BE2C (cell line): ENCODE measurements around the gene LDLRAD2.

Experiments used
- DNase-seq: peaks from one replicate; pipeline ENCODE4 v3.0.0-alpha.2; 2020
- H3K27me3 ChIP-seq: fragments of 250-450 bp; sonication (Bioruptor Pico); 2 replicates; pipeline ENCODE4 v1.5.1; 2020; ENCODE audit warnings: mild to moderate bottlenecking
- H3K36me3 ChIP-seq: fragments of 250-450 bp; sonication (Bioruptor Pico); 2 replicates; pipeline ENCODE4 v1.5.1; 2020; ENCODE audit warnings: mild to moderate bottlenecking
- H3K4me1 ChIP-seq: fragments of 250-450 bp; sonication (Bioruptor Pico); 2 replicates; pipeline ENCODE4 v1.5.1; 2020
- H3K4me3 ChIP-seq: 2 replicates; pipeline ENCODE4 v1.5.1; 2011; ENCODE audit warnings: low read depth, low read length
- H3K9me3 ChIP-seq: fragments of 250-450 bp; sonication (Bioruptor Pico); 2 replicates; pipeline ENCODE4 v1.5.1; 2020
- TF ChIP-seq, protein P1 (sequence below): IDR thresholded peaks from 2 replicates; pipeline ENCODE4 v1.5.1; 2012; ENCODE audit warnings: mild to moderate bottlenecking, low read depth, low read length

LDLRAD2 gene

GRCh38 chr1:21815724-21816321 is 3.8 kb downstream of the LDLRAD2 start:
- Histone ChIP-seq H3K4me1 (no peaks in the 10 kb centered on the region), H3K4me3 (no peak overlapping the region), H3K9me3 (no peaks in the 10 kb centered on the region), H3K27me3 (no peaks in the 10 kb centered on the region), H3K36me3 (no peaks in the 10 kb centered on the region)
- DNase-seq: no peak
- TF ChIP-seq, protein P1, sequence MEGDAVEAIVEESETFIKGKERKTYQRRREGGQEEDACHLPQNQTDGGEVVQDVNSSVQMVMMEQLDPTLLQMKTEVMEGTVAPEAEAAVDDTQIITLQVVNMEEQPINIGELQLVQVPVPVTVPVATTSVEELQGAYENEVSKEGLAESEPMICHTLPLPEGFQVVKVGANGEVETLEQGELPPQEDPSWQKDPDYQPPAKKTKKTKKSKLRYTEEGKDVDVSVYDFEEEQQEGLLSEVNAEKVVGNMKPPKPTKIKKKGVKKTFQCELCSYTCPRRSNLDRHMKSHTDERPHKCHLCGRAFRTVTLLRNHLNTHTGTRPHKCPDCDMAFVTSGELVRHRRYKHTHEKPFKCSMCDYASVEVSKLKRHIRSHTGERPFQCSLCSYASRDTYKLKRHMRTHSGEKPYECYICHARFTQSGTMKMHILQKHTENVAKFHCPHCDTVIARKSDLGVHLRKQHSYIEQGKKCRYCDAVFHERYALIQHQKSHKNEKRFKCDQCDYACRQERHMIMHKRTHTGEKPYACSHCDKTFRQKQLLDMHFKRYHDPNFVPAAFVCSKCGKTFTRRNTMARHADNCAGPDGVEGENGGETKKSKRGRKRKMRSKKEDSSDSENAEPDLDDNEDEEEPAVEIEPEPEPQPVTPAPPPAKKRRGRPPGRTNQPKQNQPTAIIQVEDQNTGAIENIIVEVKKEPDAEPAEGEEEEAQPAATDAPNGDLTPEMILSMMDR: no peak

DNA sequence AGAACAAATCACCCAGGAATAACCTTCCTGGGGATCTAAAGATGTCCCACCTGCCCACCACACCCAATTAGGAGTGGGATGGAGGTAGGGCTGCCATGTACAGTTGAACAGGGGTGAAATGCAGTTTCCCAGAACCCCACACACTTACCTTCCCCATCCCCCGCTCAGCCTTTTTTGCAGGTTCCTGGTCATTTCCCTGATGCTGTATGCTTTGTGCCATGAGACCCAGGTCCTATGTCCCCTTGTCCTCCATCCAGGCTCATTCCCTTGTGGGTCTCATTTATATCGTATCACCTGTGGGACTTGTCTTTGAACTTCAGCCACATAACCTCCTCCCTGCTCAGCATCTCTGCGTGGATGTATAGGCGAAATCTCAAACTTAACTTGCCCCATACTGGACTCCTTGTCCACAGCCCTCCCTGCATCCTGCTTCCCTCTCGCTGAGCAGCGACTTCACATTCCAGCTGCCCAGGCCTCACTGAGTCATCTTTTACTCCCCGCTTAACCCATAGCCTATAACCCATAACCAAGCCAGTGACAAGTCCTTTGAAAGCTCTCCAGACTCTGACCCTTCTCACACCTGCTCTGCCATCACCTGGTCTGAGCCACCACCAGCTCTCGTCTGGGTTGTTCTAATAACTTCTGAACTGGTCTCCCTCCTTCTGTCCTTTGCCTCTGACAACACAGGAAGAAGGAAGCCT is 4.7 kb downstream of the LDLRAD2 start:
- TF ChIP-seq, protein P1: no peak
- DNase-seq: no peak
- Histone ChIP-seq H3K9me3 (no peaks in the 10 kb centered on the region), H3K4me1 (no peaks in the 10 kb centered on the region), H3K36me3 (no peaks in the 10 kb centered on the region), H3K27me3 (no peaks in the 10 kb centered on the region), H3K4me3 (no peak overlapping the region)

- H3K36me3 ChIP-seq: no peaks in the 10 kb centered on the region
- H3K4me1 ChIP-seq: no peaks in the 10 kb centered on the region
- H3K27me3 ChIP-seq: no peaks in the 10 kb centered on the region
- TF ChIP-seq, protein P1: no peak
- no peak overlapping the region for H3K4me3 ChIP-seq
- peak; percentile 55 for DNase-seq
- H3K9me3 ChIP-seq: no peaks in the 10 kb centered on the region
Observed at GRCh38 chr1:21818656-21819055, 6.6 kb downstream of the LDLRAD2 start.

GRCh38 chr1:21820597-21821232 is 8.7 kb downstream of the LDLRAD2 start:
- no peaks in the 10 kb centered on the region for H3K36me3 ChIP-seq

GRCh38 chr1:21821385-21822019 is 9.4 kb downstream of the LDLRAD2 start:
- no peak overlapping the region for H3K4me3 ChIP-seq
- TF ChIP-seq, protein P1: no peak
- no peaks in the 10 kb centered on the region for H3K36me3 ChIP-seq
- H3K9me3 ChIP-seq: no peaks in the 10 kb centered on the region
- no peaks in the 10 kb centered on the region for H3K27me3 ChIP-seq
- DNase-seq: no peak
- H3K4me1 ChIP-seq: no peaks in the 10 kb centered on the region

More at GRCh38 chr1:21820597-21821232, 8.7 kb downstream of the LDLRAD2 start:
- Histone ChIP-seq H3K9me3 (no peaks in the 10 kb centered on the region), H3K27me3 (no peaks in the 10 kb centered on the region), H3K4me3 (no peak overlapping the region), H3K4me1 (no peaks in the 10 kb centered on the region)
- TF ChIP-seq, protein P1: no peak
- DNase-seq: no peak

GRCh38 chr1:21822349-21822748 is 10.3 kb downstream of the LDLRAD2 start:
- H3K9me3 ChIP-seq: no peaks in the 10 kb centered on the region
- TF ChIP-seq, protein P1: no peak
- DNase-seq: peak; percentile 69
- no peaks in the 10 kb centered on the region for H3K27me3 ChIP-seq
- no peaks in the 10 kb centered on the region for H3K36me3 ChIP-seq
- H3K4me1 ChIP-seq: no peaks in the 10 kb centered on the region
- H3K4me3 ChIP-seq: no peak overlapping the region
